SK-N-SH treated with all-trans-retinoic acid at 6 μM for 48 hours (cell line): Measurements from ENCODE around the gene ENTPD2.

Experiments used
- ATAC-seq: fragments of 200-7000 bp; cut with Tn5 transposase; 3 replicates; pipeline ENCODE4 v1.9.1; 2020; ENCODE audit warnings: mild to moderate bottlenecking, moderate library complexity
- ARNTL ChIP-seq: fragments of 450-650 bp; formaldehyde crosslinking; IDR thresholded peaks from 2 replicates; pipeline ENCODE4 v1.5.0; 2020; ENCODE audit warnings: low read depth, mild to moderate bottlenecking, moderate library complexity, borderline replicate concordance
- CREB5 ChIP-seq: fragments of 250-450 bp; sonication (Bioruptor Pico); IDR thresholded peaks from 2 replicates; pipeline ENCODE4 v1.5.1; 2020; ENCODE audit warnings: low read depth, mild to moderate bottlenecking, moderate library complexity
- CSDC2 ChIP-seq: fragments of 250-450 bp; sonication (Bioruptor Pico); IDR thresholded peaks from 2 replicates; pipeline ENCODE4 v1.5.0; 2020; ENCODE audit warnings: mild to moderate bottlenecking, moderate library complexity
- CSRNP3 ChIP-seq: fragments of 250-450 bp; sonication (Bioruptor Pico); IDR thresholded peaks from 2 replicates; pipeline ENCODE4 v1.5.1; 2021; ENCODE audit warnings: mild to moderate bottlenecking, moderate library complexity
- ESRRG ChIP-seq: fragments of 250-450 bp; sonication (Bioruptor Pico); IDR thresholded peaks from 2 replicates; pipeline ENCODE4 v1.6.1; 2021; ENCODE audit warnings: mild to moderate bottlenecking
- GLIS3 ChIP-seq: fragments of 250-450 bp; sonication (Bioruptor Pico); IDR thresholded peaks from 2 replicates; pipeline ENCODE4 v1.5.0; 2020; ENCODE audit warnings: mild to moderate bottlenecking, moderate library complexity
- ISL1 ChIP-seq: fragments of 250-450 bp; sonication (Bioruptor Pico); IDR thresholded peaks from 2 replicates; pipeline ENCODE4 v2.1.2; 2022; ENCODE audit warnings: mild to moderate bottlenecking, moderate library complexity
- PATZ1 ChIP-seq: fragments of 250-450 bp; sonication (Bioruptor Pico); IDR thresholded peaks from 2 replicates; pipeline ENCODE4 v1.8.0; 2020; ENCODE audit warnings: mild to moderate bottlenecking, moderate library complexity, borderline replicate concordance
- POU6F1 ChIP-seq: fragments of 250-450 bp; sonication (Bioruptor Pico); IDR thresholded peaks from 2 replicates; pipeline ENCODE4 v1.8.0; 2021; ENCODE audit warnings: low read depth, mild to moderate bottlenecking, moderate library complexity, borderline replicate concordance
- PPARA ChIP-seq: fragments of 250-450 bp; sonication (Bioruptor Pico); IDR thresholded peaks from 2 replicates; pipeline ENCODE4 v1.5.0; 2020; ENCODE audit warnings: mild to moderate bottlenecking, borderline replicate concordance
- SNAI2 ChIP-seq: fragments of 250-450 bp; sonication (Bioruptor Pico); IDR thresholded peaks from 2 replicates; pipeline ENCODE4 v1.5.0; 2020; ENCODE audit warnings: mild to moderate bottlenecking, moderate library complexity
- TCF4 ChIP-seq: fragments of 250-450 bp; sonication (Bioruptor Pico); IDR thresholded peaks from 2 replicates; pipeline ENCODE4 v1.8.0; 2021; ENCODE audit warnings: mild to moderate bottlenecking, moderate library complexity, borderline replicate concordance
- TOX ChIP-seq: fragments of 250-450 bp; sonication (Bioruptor Pico); IDR thresholded peaks from 2 replicates; pipeline ENCODE4 v1.8.0; 2021; ENCODE audit warnings: mild to moderate bottlenecking, moderate library complexity, borderline replicate concordance
- TSHZ2 ChIP-seq: fragments of 250-450 bp; sonication (Bioruptor Pico); IDR thresholded peaks from 2 replicates; pipeline ENCODE4 v1.5.0; 2020; ENCODE audit warnings: mild to moderate bottlenecking, moderate library complexity
- ZC3H10 ChIP-seq: fragments of 250-450 bp; sonication (Bioruptor Pico); IDR thresholded peaks from 2 replicates; pipeline ENCODE4 v1.5.1; 2021; ENCODE audit warnings: mild to moderate bottlenecking, moderate library complexity
- ZFP3 ChIP-seq: fragments of 250-450 bp; sonication (Bioruptor Pico); IDR thresholded peaks from 2 replicates; pipeline ENCODE4 v1.5.0; 2020; ENCODE audit warnings: mild to moderate bottlenecking, moderate library complexity
- ZFP30 ChIP-seq: fragments of 450-650 bp; formaldehyde crosslinking; IDR thresholded peaks from 2 replicates; pipeline ENCODE4 v1.5.0; 2022; ENCODE audit warnings: mild to moderate bottlenecking, moderate library complexity
- ZNF8 ChIP-seq: fragments of 450-650 bp; formaldehyde crosslinking; IDR thresholded peaks from 2 replicates; pipeline ENCODE4 v1.5.0; 2020; ENCODE audit warnings: mild to moderate bottlenecking, moderate library complexity

ENTPD2 gene

GRCh38 chr9:137011156-137011555, 42.7 kb downstream of the ENTPD2 start (continued):
- TF ChIP-seq CSRNP3 (CRISPR knock-in tag) (no peak), CSDC2 (CRISPR knock-in tag) (no peak), PATZ1 (CRISPR knock-in tag) (no peak)

GRCh38 chr9:137009938-137010732, 43.7 kb downstream of the ENTPD2 start:
- no peak for TF ChIP-seq ZC3H10 (CRISPR knock-in tag)
- no peak for TF ChIP-seq PPARA
- TF ChIP-seq SNAI2, result no peak
- no peak for TF ChIP-seq ZFP3 (CRISPR knock-in tag)
- TF ChIP-seq ZFP30 (CRISPR knock-in tag), result no peak
- no peak for TF ChIP-seq ISL1
- no peak for TF ChIP-seq CSDC2 (CRISPR knock-in tag)
- no peak for TF ChIP-seq TCF4 (CRISPR knock-in tag)
- no peak for ATAC-seq

- no peak for ATAC-seq
- TF ChIP-seq POU6F1 (no peak), TSHZ2 (no peak), SNAI2 (no peak), CREB5 (no peak), ESRRG (CRISPR knock-in tag) (no peak), ZC3H10 (CRISPR knock-in tag) (no peak), TOX (no peak), CSRNP3 (CRISPR knock-in tag) (no peak)
Measured at GRCh38 chr9:137009217-137009616, 44.6 kb downstream of the ENTPD2 start.

- no peak for TF ChIP-seq CSDC2 (CRISPR knock-in tag)
- TF ChIP-seq ZNF8 (CRISPR knock-in tag), result no peak
- TF ChIP-seq CREB5, result no peak
- TF ChIP-seq ISL1, result no peak
- TF ChIP-seq ESRRG (CRISPR knock-in tag), result no peak
- no peak for TF ChIP-seq GLIS3 (CRISPR knock-in tag)
- no peak for TF ChIP-seq TOX
- TF ChIP-seq POU6F1, result no peak
- no peak for TF ChIP-seq ARNTL (CRISPR knock-in tag)
- no peak for ATAC-seq
Measured at GRCh38 chr9:137008312-137008711, 45.5 kb downstream of the ENTPD2 start.
